ENCODE results near the gene SMC5.

DNA sequence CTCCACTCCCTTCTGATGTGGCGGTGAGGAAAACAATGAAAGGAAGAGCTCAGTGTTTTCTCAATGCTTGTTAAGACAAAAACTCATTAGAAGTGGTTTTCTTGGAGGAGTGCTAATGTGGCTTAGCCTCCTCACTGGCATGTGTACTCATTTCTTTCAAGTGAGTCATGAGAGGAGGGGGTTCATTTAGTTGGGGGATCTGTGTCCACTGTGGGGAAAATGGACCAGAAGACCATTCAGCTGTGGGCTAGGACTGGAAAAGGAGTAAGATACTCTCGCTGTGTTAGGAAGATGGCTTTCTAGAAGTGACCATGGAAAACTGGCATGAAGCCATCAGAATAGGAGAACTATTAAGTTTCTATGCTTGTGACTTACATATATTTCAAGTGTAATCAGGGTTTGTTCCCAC, 132.2 kb downstream of the SMC5 start:
- TF ChIP-seq, protein P1, sequence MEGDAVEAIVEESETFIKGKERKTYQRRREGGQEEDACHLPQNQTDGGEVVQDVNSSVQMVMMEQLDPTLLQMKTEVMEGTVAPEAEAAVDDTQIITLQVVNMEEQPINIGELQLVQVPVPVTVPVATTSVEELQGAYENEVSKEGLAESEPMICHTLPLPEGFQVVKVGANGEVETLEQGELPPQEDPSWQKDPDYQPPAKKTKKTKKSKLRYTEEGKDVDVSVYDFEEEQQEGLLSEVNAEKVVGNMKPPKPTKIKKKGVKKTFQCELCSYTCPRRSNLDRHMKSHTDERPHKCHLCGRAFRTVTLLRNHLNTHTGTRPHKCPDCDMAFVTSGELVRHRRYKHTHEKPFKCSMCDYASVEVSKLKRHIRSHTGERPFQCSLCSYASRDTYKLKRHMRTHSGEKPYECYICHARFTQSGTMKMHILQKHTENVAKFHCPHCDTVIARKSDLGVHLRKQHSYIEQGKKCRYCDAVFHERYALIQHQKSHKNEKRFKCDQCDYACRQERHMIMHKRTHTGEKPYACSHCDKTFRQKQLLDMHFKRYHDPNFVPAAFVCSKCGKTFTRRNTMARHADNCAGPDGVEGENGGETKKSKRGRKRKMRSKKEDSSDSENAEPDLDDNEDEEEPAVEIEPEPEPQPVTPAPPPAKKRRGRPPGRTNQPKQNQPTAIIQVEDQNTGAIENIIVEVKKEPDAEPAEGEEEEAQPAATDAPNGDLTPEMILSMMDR (IDR thresholded peaks at IDR 0.05) = no peak
- no peak for TF ChIP-seq EZH2 (IDR thresholded peaks at IDR 0.05; ENCODE audit: borderline replicate concordance, insufficient read depth, low read depth, low read length, poor library complexity, severe bottlenecking)
